ENCODE data around the gene ARHGAP19.
A peak's percentile ranks its signal among the peaks of the same experiment; 100 is the strongest.
"Not testable (repeated sequence)": the region's sequence is repeated elsewhere in the genome, so short reads cannot be mapped to it uniquely, and the experiment has no call there.

The ARHGAP19 gene

GRCh38 chr10:97279121-97279815 is 13.2 kb downstream of the ARHGAP19 start:
- no peak for DNase-seq

GRCh38 chr10:97278491-97278989 is 13.9 kb downstream of the ARHGAP19 start:
- peak; percentile 56 for DNase-seq

- no peak for DNase-seq
Measured at GRCh38 chr10:97277551-97277950, 14.9 kb downstream of the ARHGAP19 start.

GRCh38 chr10:97274828-97275227 is 17.6 kb downstream of the ARHGAP19 start:
- no peak for DNase-seq

- no peak for DNase-seq
Measured at GRCh38 chr10:97273700-97274099, 18.7 kb downstream of the ARHGAP19 start.

GRCh38 chr10:97270523-97271154 is 21.8 kb downstream of the ARHGAP19 start:
- DNase-seq: peak; percentile 31

GRCh38 chr10:97267671-97268070 is 24.8 kb downstream of the ARHGAP19 start:
- DNase-seq: no peak

- DNase-seq: not testable (repeated sequence)
Measured at GRCh38 chr10:97265095-97265494, 27.3 kb downstream of the ARHGAP19 start.

- DNase-seq: no peak
Measured at GRCh38 chr10:97263971-97264370, 28.5 kb downstream of the ARHGAP19 start.

GRCh38 chr10:97261656-97262055 is 30.8 kb downstream of the ARHGAP19 start:
- DNase-seq: no peak

GRCh38 chr10:97261183-97261582 is 31.3 kb downstream of the ARHGAP19 start:
- no peak for DNase-seq

GRCh38 chr10:97259119-97259518 is 33.3 kb downstream of the ARHGAP19 start:
- no peak for DNase-seq

- DNase-seq: no peak
Measured at GRCh38 chr10:97256356-97256755, 36.1 kb downstream of the ARHGAP19 start.

GRCh38 chr10:97255512-97256293 is 36.7 kb downstream of the ARHGAP19 start:
- DNase-seq: no peak

- DNase-seq: no peak
Measured at GRCh38 chr10:97254694-97255093, 37.7 kb downstream of the ARHGAP19 start.

- DNase-seq: no peak
Measured at GRCh38 chr10:97250952-97251351, 41.5 kb downstream of the ARHGAP19 start.

GRCh38 chr10:97243836-97244235 is 48.6 kb downstream of the ARHGAP19 start:
- no peak for DNase-seq

- no peak for DNase-seq
Measured at GRCh38 chr10:97238855-97239254, 53.6 kb downstream of the ARHGAP19 start.

- DNase-seq: no peak
Measured at GRCh38 chr10:97235353-97235752, 57.1 kb downstream of the ARHGAP19 start.

- peak; percentile 6 for DNase-seq
Measured at GRCh38 chr10:97234400-97234799, 58.0 kb downstream of the ARHGAP19 start.

- DNase-seq: no peak
Measured at GRCh38 chr10:97230146-97230545, 62.3 kb downstream of the ARHGAP19 start.

- DNase-seq: no peak
Measured at GRCh38 chr10:97229322-97230015, 63.0 kb downstream of the ARHGAP19 start.

GRCh38 chr10:97228775-97229157 is 63.7 kb downstream of the ARHGAP19 start:
- DNase-seq: no peak

All from kidney glomerular epithelial cell (primary cell).